SKM-1 treated with dmso at 0.1 percent for 144 hours (cell line): ENCODE measurements around the gene REG3G.

Experiments used
- DNase-seq: peaks from one replicate; lab custom pipeline; 2025; ENCODE audit not compliant: unreplicated experiment; lab: John Stamatoyannopoulos, UW

Gene REG3G

GRCh38 chr2:79025421-79025820 lies at the start of gene REG3G:
Gene REG3G (plus strand): TSS chr2:79025702. CDS start chr2:79026094, 392 bp downstream.
- no peak for DNase-seq

- peak; percentile 97 for DNase-seq
Observed at GRCh38 chr2:78977661-78978145, 47.8 kb upstream of the REG3G start.

GRCh38 chr2:78978340-78978739 lies 47.2 kb upstream of the REG3G start:
- DNase-seq = no peak

GRCh38 chr2:78979380-78980151 lies 45.9 kb upstream of the REG3G start:
- peak; percentile 55 for DNase-seq

- DNase-seq = no peak
Observed at GRCh38 chr2:78980152-78980465, 45.4 kb upstream of the REG3G start.

- no peak for DNase-seq
Observed at GRCh38 chr2:78980871-78981270, 44.6 kb upstream of the REG3G start.

- no peak for DNase-seq
Observed at GRCh38 chr2:78982638-78983330, 42.7 kb upstream of the REG3G start.

- DNase-seq = no peak
Observed at GRCh38 chr2:78984386-78984785, 41.1 kb upstream of the REG3G start.

GRCh38 chr2:78985558-78985957 lies 39.9 kb upstream of the REG3G start:
- no peak for DNase-seq

- no peak for DNase-seq
Observed at GRCh38 chr2:78989051-78989450, 36.5 kb upstream of the REG3G start.

GRCh38 chr2:78992451-78992806 lies 33.1 kb upstream of the REG3G start:
- DNase-seq = no peak

- DNase-seq = no peak
Observed at GRCh38 chr2:78992807-78993517, 32.5 kb upstream of the REG3G start.

- DNase-seq = no peak
Observed at GRCh38 chr2:78993518-78994148, 31.9 kb upstream of the REG3G start.

GRCh38 chr2:78994789-78995188 lies 30.7 kb upstream of the REG3G start:
- no peak for DNase-seq

GRCh38 chr2:78999406-78999805 lies 26.1 kb upstream of the REG3G start:
- peak; percentile 34 for DNase-seq

GRCh38 chr2:79000008-79000576 lies 25.4 kb upstream of the REG3G start:
- no peak for DNase-seq

GRCh38 chr2:79001285-79001684 lies 24.2 kb upstream of the REG3G start:
- no peak for DNase-seq

GRCh38 chr2:79004680-79005079 lies 20.8 kb upstream of the REG3G start:
- no peak for DNase-seq

GRCh38 chr2:79005216-79005615 lies 20.3 kb upstream of the REG3G start:
- no peak for DNase-seq

- DNase-seq = no peak
Observed at GRCh38 chr2:79009388-79009787, 16.1 kb upstream of the REG3G start.

- DNase-seq = no peak
Observed at GRCh38 chr2:79011496-79011895, 14.0 kb upstream of the REG3G start.
